Hepatocyte (in vitro differentiated cells): ENCODE results near the gene NCS1. TPM values are rescaled to one million over a fixed set of nuclear protein-coding genes. Genes with fewer than 3 reads are reported as not detected.

Experiments used
- DNase-seq: peaks from one replicate; pipeline ENCODE4 v3.0.0-alpha.2; 2016; ENCODE audit warnings: low spot score
- H2AFZ ChIP-seq: fragments of 200-600 bp; sonication (generic); 2 replicates; pipeline ENCODE4 v1.6.0; 2016; ENCODE audit warnings: antibody characterized with exemption, mild to moderate bottlenecking
- H3K27ac ChIP-seq: fragments of 200-600 bp; sonication (generic); 2 replicates; pipeline ENCODE4 v1.5.1; 2016; ENCODE audit warnings: mild to moderate bottlenecking
- H3K27me3 ChIP-seq: fragments of 200-600 bp; sonication (generic); 2 replicates; pipeline ENCODE4 v1.6.1; 2016
- H3K36me3 ChIP-seq: fragments of 200-600 bp; sonication (generic); replicated peaks from 2 replicates; pipeline ENCODE4 v1.5.1; 2016; ENCODE audit warnings: low read depth; ENCODE audit not compliant: insufficient read depth
- H3K4me1 ChIP-seq: fragments of 200-600 bp; sonication (generic); 2 replicates; pipeline ENCODE4 v1.5.1; 2016; ENCODE audit warnings: mild to moderate bottlenecking, moderate library complexity; ENCODE audit not compliant: insufficient read depth
- H3K4me2 ChIP-seq: fragments of 200-600 bp; sonication (generic); 2 replicates; pipeline ENCODE4 v1.6.0; 2016
- H3K4me3 ChIP-seq: fragments of 200-600 bp; sonication (generic); 2 replicates; pipeline ENCODE4 v1.5.1; 2016; ENCODE audit warnings: mild to moderate bottlenecking
- H3K79me2 ChIP-seq: fragments of 200-600 bp; sonication (generic); 2 replicates; pipeline ENCODE4 v1.6.0; 2017; ENCODE audit warnings: mild to moderate bottlenecking
- H3K9me2 ChIP-seq: fragments of 200-600 bp; sonication (generic); replicated peaks from 2 replicates; pipeline ENCODE4 v1.6.0; 2017; ENCODE audit warnings: mild to moderate bottlenecking; ENCODE audit not compliant: insufficient read depth
- H3K9me3 ChIP-seq: fragments of 200-600 bp; sonication (generic); 2 replicates; pipeline ENCODE4 v1.5.1; 2016; ENCODE audit warnings: low read depth, mild to moderate bottlenecking
- H4K20me1 ChIP-seq: fragments of 200-600 bp; sonication (generic); 2 replicates; pipeline ENCODE4 v1.6.0; 2016; ENCODE audit warnings: mild to moderate bottlenecking; ENCODE audit not compliant: insufficient read depth, poor library complexity, severe bottlenecking
- CTCF ChIP-seq: fragments of 200-600 bp; sonication (generic); IDR thresholded peaks from 2 replicates; pipeline ENCODE4 v1.5.1; 2016; ENCODE audit warnings: antibody characterized with exemption, mild to moderate bottlenecking; ENCODE audit not compliant: poor library complexity
- EZH2 ChIP-seq: fragments of 200-600 bp; sonication (generic); IDR thresholded peaks from 2 replicates; pipeline ENCODE4 v1.6.1; 2016; ENCODE audit warnings: antibody characterized with exemption, mild to moderate bottlenecking, borderline replicate concordance
- EZH2phosphoT487 ChIP-seq: fragments of 200-600 bp; sonication (generic); IDR thresholded peaks from one replicate; pipeline ENCODE4 v1.6.1; 2018; ENCODE audit warnings: antibody characterized with exemption, mild to moderate bottlenecking, low read depth, moderate library complexity; ENCODE audit not compliant: unreplicated experiment, severe bottlenecking
- WGBS: methylation state at CpG from one replicate; pipeline ENCODE4 v1.1.6; 2016; ENCODE audit warnings: low lambda C conversion rate; ENCODE audit errors: missing lambda C conversion rate; 5-methylcytosine and 5-hydroxymethylcytosine counted together
- polyA plus RNA-seq: library from polyadenylated mRNA; unstranded; fragments of >200 nt; fragmentation: Nextera tagmentation; extraction: Ambion mirVana; gene quantifications from 2 replicates; pipeline ENCODE4 v1.2.1, GENCODE V29; 2016
- total RNA-seq: library from RNA; depleted of rRNA; stranded (reverse); fragments of >200 nt; gene quantifications from 2 replicates; pipeline ENCODE4 v1.2.3, GENCODE V29; 2014

The NCS1 gene
- total and polyA plus RNA-seq, 2 experiments from 2014 or later, result 16.8 to 25.3 TPM

GRCh38 chr9:130217838-130218237 is 45.6 kb downstream of the NCS1 start:
- Histone ChIP-seq H2AFZ (no peak overlapping the region), H3K9me2 (no peaks in the 10 kb centered on the region), H3K4me2 (no peak overlapping the region), H3K36me3 (no peaks in the 10 kb centered on the region), H3K4me3 (no peak overlapping the region), H3K79me2 (no peaks in the 10 kb centered on the region), H3K27ac (no peak overlapping the region), H4K20me1 (no peaks in the 10 kb centered on the region), H3K9me3 (no peaks in the 10 kb centered on the region), H3K27me3 (no peaks in the 10 kb centered on the region), H3K4me1 (peaks cover 6% of the 10 kb centered on the region)
- WGBS, result 89% methylated on average over 10 of the region's 10 CpGs
- no peak for DNase-seq
- TF ChIP-seq EZH2phosphoT487 (no peak), CTCF (no peak), EZH2 (no peak)

- no peak overlapping the region for H3K27ac ChIP-seq
- WGBS, result 87% methylated on average over 16 of the region's 16 CpGs
- no peaks in the 10 kb centered on the region for H3K79me2 ChIP-seq
- no peaks in the 10 kb centered on the region for H4K20me1 ChIP-seq
- H2AFZ ChIP-seq, result no peak overlapping the region
- H3K27me3 ChIP-seq, result no peaks in the 10 kb centered on the region
- no peak overlapping the region for H3K4me3 ChIP-seq
- TF ChIP-seq EZH2, result no peak
- TF ChIP-seq EZH2phosphoT487, result no peak
- TF ChIP-seq CTCF, result no peak
- no peaks in the 10 kb centered on the region for H3K36me3 ChIP-seq
- no peaks in the 10 kb centered on the region for H3K9me3 ChIP-seq
- H3K4me1 ChIP-seq, result no peaks in the 10 kb centered on the region
- H3K9me2 ChIP-seq, result no peaks in the 10 kb centered on the region
- H3K4me2 ChIP-seq, result no peak overlapping the region
- DNase-seq, result no peak
Observed at GRCh38 chr9:130219661-130220096, 47.5 kb downstream of the NCS1 start.

GRCh38 chr9:130220352-130220751 is 48.1 kb downstream of the NCS1 start:
- TF ChIP-seq EZH2phosphoT487 (no peak), CTCF (no peak), EZH2 (no peak)
- Histone ChIP-seq H2AFZ (no peak overlapping the region), H3K9me2 (no peaks in the 10 kb centered on the region), H3K9me3 (no peaks in the 10 kb centered on the region), H3K27me3 (no peaks in the 10 kb centered on the region), H3K4me3 (no peak overlapping the region), H3K27ac (peak overlapping the region; percentile 52), H3K4me2 (peak overlapping the region; percentile 51), H3K4me1 (no peaks in the 10 kb centered on the region), H3K36me3 (no peaks in the 10 kb centered on the region), H3K79me2 (no peaks in the 10 kb centered on the region), H4K20me1 (no peaks in the 10 kb centered on the region)
- DNase-seq, result peak; percentile 70
- 31% methylated on average over 7 of the region's 9 CpGs for WGBS

GRCh38 chr9:130222833-130223232 is 50.6 kb downstream of the NCS1 start:
- Histone ChIP-seq H3K27ac (no peak overlapping the region), H3K27me3 (no peaks in the 10 kb centered on the region), H4K20me1 (no peaks in the 10 kb centered on the region), H3K4me1 (no peaks in the 10 kb centered on the region), H3K9me2 (no peaks in the 10 kb centered on the region), H3K36me3 (no peaks in the 10 kb centered on the region), H3K4me2 (no peak overlapping the region), H3K4me3 (no peak overlapping the region), H2AFZ (no peak overlapping the region), H3K9me3 (no peaks in the 10 kb centered on the region), H3K79me2 (no peaks in the 10 kb centered on the region)
- TF ChIP-seq EZH2, result no peak
- no peak for TF ChIP-seq EZH2phosphoT487
- TF ChIP-seq CTCF, result no peak
- peak; percentile 4 for DNase-seq
- WGBS, result 98% methylated on average over 8 of the region's 9 CpGs
